GM18511 (cell line): ENCODE measurements around the gene NLRP9.

Source experiments
- ATAC-seq: cut with Tn5 transposase; IDR thresholded peaks from one replicate; pipeline ENCODE4 v1.9.1; 2021; ENCODE audit warnings: mild to moderate bottlenecking, moderate library complexity; ENCODE audit not compliant: unreplicated experiment

The NLRP9 gene

GRCh38 chr19:55689411-55690108, 48.6 kb downstream of the NLRP9 start:
- no peak for ATAC-seq

- no peak for ATAC-seq
These were observed 49.6 kb downstream of the NLRP9 start for GRCh38 chr19:55688422-55689218.

GRCh38 chr19:55687281-55688201, 50.7 kb downstream of the NLRP9 start:
- no peak for ATAC-seq

GRCh38 chr19:55686311-55687050, 51.7 kb downstream of the NLRP9 start:
- ATAC-seq = no peak

GRCh38 chr19:55685776-55686175, 52.4 kb downstream of the NLRP9 start:
- ATAC-seq = no peak

- no peak for ATAC-seq
These were observed 53.1 kb downstream of the NLRP9 start for GRCh38 chr19:55684946-55685681.

- no peak for ATAC-seq
These were observed 54.5 kb downstream of the NLRP9 start for GRCh38 chr19:55683449-55684261.

- no peak for ATAC-seq
These were observed 56.8 kb downstream of the NLRP9 start for GRCh38 chr19:55681131-55682092.

GRCh38 chr19:55680339-55681130, 57.7 kb downstream of the NLRP9 start:
- no peak for ATAC-seq

GRCh38 chr19:55679343-55680257, 58.6 kb downstream of the NLRP9 start:
- no peak for ATAC-seq

GRCh38 chr19:55678121-55678671, 60.0 kb downstream of the NLRP9 start:
- peak; percentile 78 for ATAC-seq

- ATAC-seq = no peak
These were observed 60.6 kb downstream of the NLRP9 start for GRCh38 chr19:55677572-55678028.

GRCh38 chr19:55676889-55677505, 61.2 kb downstream of the NLRP9 start:
- no peak for ATAC-seq

GRCh38 chr19:55676383-55676782, 61.8 kb downstream of the NLRP9 start:
- ATAC-seq = no peak

GRCh38 chr19:55675661-55676354, 62.4 kb downstream of the NLRP9 start:
- no peak for ATAC-seq
